Transverse colon (tissue), 4 donors: ENCODE measurements around the gene SLC23A1. TPM values are rescaled to one million over a fixed set of nuclear protein-coding genes. Genes with fewer than 3 reads are reported as not detected.

Experiments
- DNase-seq: peaks from one replicate; pipeline ENCODE4 v3.0.0-alpha.2; 2019
- H3K27ac ChIP-seq, 4 donors: fragments of 200-600 bp; sonication (generic); 2 replicates each; pipeline ENCODE4 v1.5.1; 2016 to 2018; ENCODE audit warnings: inconsistent platforms in 4 of 4
- H3K27me3 ChIP-seq: fragments of 200-600 bp; sonication (generic); 2 replicates; pipeline ENCODE4 v1.5.1; 2017; ENCODE audit warnings: inconsistent platforms
- H3K36me3 ChIP-seq, 4 donors: fragments of 200-600 bp; sonication (generic); 2 replicates each; pipeline ENCODE4 v1.5.1; 2017 to 2019; ENCODE audit warnings: inconsistent platforms in 4 of 4
- H3K4me1 ChIP-seq, 4 donors: fragments of 200-600 bp; sonication (generic); 2 replicates each; pipeline ENCODE4 v1.5.1; 2017 to 2020; ENCODE audit warnings: inconsistent platforms in 4 of 4
- H3K4me3 ChIP-seq, 4 donors: fragments of 200-600 bp; sonication (generic); 1 replicate in 1 of 4; 2 replicates in 3 of 4; pipeline versions ENCODE4 v1.5.1 to v1.6.1; 2017 to 2019; ENCODE audit warnings: inconsistent platforms in 4 of 4
- H3K9me3 ChIP-seq, 2 donors: fragments of 200-600 bp; sonication (generic); 2 replicates each; pipeline ENCODE4 v1.5.1; 2017 to 2019; ENCODE audit warnings: inconsistent platforms in 2 of 2
- CTCF ChIP-seq, 5 experiments: fragments of 200-600 bp in 3 of 5; fragments of 450-650 bp in 2 of 5; sonication (generic) in 3 of 5; IDR thresholded peaks; 1 replicate in 2 of 5; 2 replicates in 3 of 5; pipeline ENCODE4 v1.5.1; 2016 to 2017; ENCODE audit warnings: antibody characterized with exemption in 5 of 5, inconsistent platforms in 3 of 5, mild to moderate bottlenecking in 2 of 5, moderate library complexity in 1 of 5
- EP300 ChIP-seq: sonication (generic); formaldehyde crosslinking; IDR thresholded peaks from one replicate; pipeline ENCODE4 v1.6.1; 2017; ENCODE audit warnings: antibody characterized with exemption, low read depth
- POLR2A ChIP-seq: fragments of 450-650 bp; IDR thresholded peaks from one replicate; pipeline ENCODE4 v1.6.1; 2016; ENCODE audit warnings: antibody characterized with exemption, mild to moderate bottlenecking, moderate library complexity
- POLR2AphosphoS5 ChIP-seq, 3 donors: sonication (generic); formaldehyde crosslinking; IDR thresholded peaks; one replicate each; pipeline ENCODE4 v1.6.1; 2016; ENCODE audit warnings: antibody characterized with exemption in 3 of 3
- WGBS, 2 donors: methylation state at CpG; one replicate each; pipeline ENCODE4 v1.1.5; 2018; ENCODE audit warnings: low coverage in 1 of 2; 5-methylcytosine and 5-hydroxymethylcytosine counted together
- in situ Hi-C, 4 donors: fragments of 200-750 bp; cut with MboI; loops; one replicate each; pipeline versions ENCODE4 v1.15.0 to v1.15.1; 2017; ENCODE audit warnings: low sequenced_read_pairs in 3 of 4, low pct_ligation_motif_present in 1 of 4, low pct_unique_long_range_greater_than_20kb in 1 of 4
- intact Hi-C: fragments of 100-400 bp; cut with DNase I; formaldehyde crosslinking; loops from one replicate; pipeline ENCODE4 v1.15.1; 2023; ENCODE audit warnings: low total_unique reads
- total RNA-seq, 4 donors: library from RNA; depleted of rRNA; stranded (reverse); fragments of >200 nt; gene quantifications; one replicate each; pipeline ENCODE4 v1.1.0, GENCODE V29; 2016

SLC23A1 gene
- 1 to 10 TPM in 2 of 4 donors, under 1 TPM in 1, not detected in 1; 0.80 to 9.5 (median 7.4) TPM for total RNA-seq

- intact Hi-C loops = no loop called here
- DNase-seq = peak; percentile 80
- no peaks in the 10 kb centered on the region for H3K9me3 ChIP-seq
- no peak within 1 kb of the TSS for H3K4me3 ChIP-seq
- no peaks in the 10 kb centered on the region for H3K36me3 ChIP-seq
- H3K27ac ChIP-seq = peak within 1 kb of the TSS; percentile 35 to 79 (median 62)
- WGBS, 2 donors = 57% methylated on average over 10 of the region's 10 CpGs; no CpG with 5 or more reads in 1 of the 2 donors
- TF ChIP-seq POLR2AphosphoS5 (IDR thresholded peaks at IDR 0.05) (no peak), EP300 (no peak), POLR2A (no peak), CTCF (IDR thresholded peaks at IDR 0.05) (no peak)
- no peaks in the 10 kb centered on the region for H3K27me3 ChIP-seq
- peaks cover 11 to 46% (median 40%) of the 10 kb centered on the region in 4 donors for H3K4me1 ChIP-seq
- in situ Hi-C loops = no loop called here
Observed at GRCh38 chr5:139383275-139383992, at the start of gene SLC23A1. Gene SLC23A1, minus strand, starts transcription at chr5:139383297. Its CDS starts 44 bp downstream, at chr5:139383253.

DNA sequence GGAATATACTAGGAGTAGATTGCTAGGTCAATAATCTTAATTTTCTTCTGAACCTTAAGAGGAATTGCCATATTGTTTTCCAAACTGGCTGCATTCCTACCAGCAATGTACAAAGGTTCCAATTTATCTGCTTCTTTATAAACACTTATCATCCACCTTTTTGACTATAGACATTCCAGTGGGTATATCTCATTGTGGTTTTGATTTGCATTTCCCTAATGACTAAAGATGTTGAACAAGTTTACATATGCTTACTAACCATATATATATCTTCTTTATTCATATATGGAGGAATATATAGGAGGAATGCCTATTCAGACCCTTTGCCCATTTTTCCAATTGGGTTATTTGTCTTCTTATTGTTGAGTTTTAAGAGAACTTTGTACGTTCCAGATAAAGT, 48.6 kb upstream of the SLC23A1 start:
- Histone ChIP-seq H3K4me1 (no peaks in the 10 kb centered on the region), H3K36me3 (no peaks in the 10 kb centered on the region), H3K9me3 (no peaks in the 10 kb centered on the region), H3K27me3 (no peaks in the 10 kb centered on the region), H3K4me3 (no peak overlapping the region), H3K27ac (no peak overlapping the region)
- no peak for DNase-seq
- intact Hi-C loops (no loop called here), in situ Hi-C loops (loop anchor here in 1 of 4 donors (25.0 kb wide), 1 partner anchor 331 kb away; no protein-coding TSS in a partner anchor)
- TF ChIP-seq EP300 = no peak
- no peak for TF ChIP-seq POLR2AphosphoS5 (IDR thresholded peaks at IDR 0.05)
- TF ChIP-seq POLR2A = no peak
- no peak for TF ChIP-seq CTCF (IDR thresholded peaks at IDR 0.05)
- 91 to 94% methylated on average over 1 of the region's 1 CpG for WGBS, 2 donors

DNA sequence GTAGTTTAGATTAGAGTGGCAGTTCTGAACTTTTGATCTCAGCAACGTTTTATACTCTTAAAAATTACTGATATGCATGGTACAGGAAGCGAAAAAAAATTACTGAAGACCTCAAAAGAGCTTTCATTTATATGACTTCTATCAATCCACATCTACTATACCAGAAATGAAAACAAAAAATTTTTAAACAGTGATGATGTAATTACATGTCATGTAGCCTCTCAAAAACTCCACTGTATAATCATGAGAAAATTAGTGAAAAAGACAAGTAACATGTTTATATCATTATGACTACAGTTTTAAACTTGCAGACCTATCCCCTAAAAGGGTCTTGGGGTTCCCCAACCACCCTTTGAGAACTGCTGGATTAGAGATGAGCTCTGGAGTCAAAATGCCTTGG, 46.9 kb upstream of the SLC23A1 start:
- in situ Hi-C loops (loop anchor here in 1 of 4 donors (25.0 kb wide), 1 partner anchor 332 kb away; no protein-coding TSS in a partner anchor), intact Hi-C loops (no loop called here)
- Histone ChIP-seq H3K4me1 (no peaks in the 10 kb centered on the region), H3K4me3 (no peak overlapping the region), H3K27ac (no peak overlapping the region), H3K36me3 (no peaks in the 10 kb centered on the region), H3K27me3 (no peaks in the 10 kb centered on the region), H3K9me3 (no peaks in the 10 kb centered on the region)
- TF ChIP-seq POLR2AphosphoS5 (IDR thresholded peaks at IDR 0.05) (no peak), POLR2A (no peak), CTCF (IDR thresholded peaks at IDR 0.05) (no peak), EP300 (no peak)
- WGBS, 2 donors = 63 to 83% methylated on average over 2 of the region's 2 CpGs
- no peak for DNase-seq

GRCh38 chr5:139426203-139426885, 43.2 kb upstream of the SLC23A1 start:
- in situ Hi-C loops = loop anchor here (5.0 to 25.0 kb wide), 4 partner anchors 78 to 336 kb away; no protein-coding TSS in a partner anchor
- Histone ChIP-seq H3K36me3 (peaks cover 0 to 2% (median 0%) of the 10 kb centered on the region in 4 donors), H3K4me1 (no peaks in the 10 kb centered on the region), H3K27me3 (no peaks in the 10 kb centered on the region), H3K9me3 (no peaks in the 10 kb centered on the region), H3K4me3 (no peak overlapping the region), H3K27ac (no peak overlapping the region)
- intact Hi-C loops = loop anchor here (10.0 kb wide), 1 partner anchor 338 kb away; no protein-coding TSS in a partner anchor
- 77 to 84% methylated on average over 4 to 8 of the region's 8 CpGs for WGBS, 2 donors
- no peak for TF ChIP-seq POLR2AphosphoS5 (IDR thresholded peaks at IDR 0.05)
- TF ChIP-seq POLR2A = no peak
- no peak for TF ChIP-seq CTCF (IDR thresholded peaks at IDR 0.05)
- no peak for TF ChIP-seq EP300
- no peak for DNase-seq
